ENCODE data around the gene ZNF718.

DNA sequence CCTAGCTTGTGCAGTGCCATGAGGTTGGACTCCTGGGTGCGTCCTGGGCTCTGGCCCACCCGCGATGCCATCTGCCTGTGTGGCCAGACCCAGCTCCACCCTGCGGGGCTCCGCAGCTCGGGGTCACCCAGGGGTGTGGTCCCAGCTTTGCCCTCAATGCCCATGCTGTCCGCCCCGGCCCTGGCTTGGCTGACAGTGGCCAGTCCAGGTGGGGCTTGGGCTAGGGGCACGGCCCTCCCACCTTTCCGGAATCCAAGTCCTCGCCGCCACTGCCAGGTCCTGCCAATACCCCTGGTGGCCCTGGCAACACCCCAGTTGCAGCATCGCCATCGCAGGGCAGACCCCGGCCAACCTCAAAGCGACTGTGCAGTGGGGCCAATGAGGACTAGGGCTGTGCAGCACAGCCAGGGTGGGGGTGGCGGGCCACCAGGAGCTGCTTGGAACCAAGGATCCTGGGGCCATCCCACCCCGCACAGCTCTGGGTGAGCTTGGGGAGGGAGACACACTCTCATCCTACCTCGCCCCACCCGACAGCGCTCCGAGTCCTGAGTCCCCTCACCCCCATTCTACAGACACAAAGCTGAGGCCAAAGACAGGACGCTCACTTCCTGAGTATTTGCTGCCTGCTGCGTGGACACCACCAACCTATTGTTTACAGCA lies 80.9 kb downstream of the ZNF718 start:
- TF ChIP-seq TARDBP (CRISPR knock-in tag; IDR thresholded peaks at IDR 0.05) (no peak), BHLHE40 (IDR thresholded peaks at IDR 0.05; ENCODE audit: low read length) (no peak), CTCF (CRISPR knock-in tag; IDR thresholded peaks at IDR 0.05) (no peak), ZBTB33 (CRISPR knock-in tag; IDR thresholded peaks at IDR 0.05) (no peak), ZHX1 (CRISPR knock-in tag; IDR thresholded peaks at IDR 0.05; ENCODE audit: low read depth) (no peak), YY1 (IDR thresholded peaks at IDR 0.05; ENCODE audit: insufficient read depth, insufficient replicate concordance, low read depth, low read length) (no peak), ZNF367 (CRISPR knock-in tag; IDR thresholded peaks at IDR 0.05; ENCODE audit: borderline replicate concordance) (no peak), RARA (CRISPR knock-in tag; IDR thresholded peaks at IDR 0.05) (no peak), FOXK2 (IDR thresholded peaks at IDR 0.05) (no peak), ZBTB20 (CRISPR knock-in tag; IDR thresholded peaks at IDR 0.05; ENCODE audit: borderline replicate concordance, low read depth) (no peak), ZNF674 (CRISPR knock-in tag; IDR thresholded peaks at IDR 0.05; ENCODE audit: low read depth) (no peak)
- TF ChIP-seq, protein P1, sequence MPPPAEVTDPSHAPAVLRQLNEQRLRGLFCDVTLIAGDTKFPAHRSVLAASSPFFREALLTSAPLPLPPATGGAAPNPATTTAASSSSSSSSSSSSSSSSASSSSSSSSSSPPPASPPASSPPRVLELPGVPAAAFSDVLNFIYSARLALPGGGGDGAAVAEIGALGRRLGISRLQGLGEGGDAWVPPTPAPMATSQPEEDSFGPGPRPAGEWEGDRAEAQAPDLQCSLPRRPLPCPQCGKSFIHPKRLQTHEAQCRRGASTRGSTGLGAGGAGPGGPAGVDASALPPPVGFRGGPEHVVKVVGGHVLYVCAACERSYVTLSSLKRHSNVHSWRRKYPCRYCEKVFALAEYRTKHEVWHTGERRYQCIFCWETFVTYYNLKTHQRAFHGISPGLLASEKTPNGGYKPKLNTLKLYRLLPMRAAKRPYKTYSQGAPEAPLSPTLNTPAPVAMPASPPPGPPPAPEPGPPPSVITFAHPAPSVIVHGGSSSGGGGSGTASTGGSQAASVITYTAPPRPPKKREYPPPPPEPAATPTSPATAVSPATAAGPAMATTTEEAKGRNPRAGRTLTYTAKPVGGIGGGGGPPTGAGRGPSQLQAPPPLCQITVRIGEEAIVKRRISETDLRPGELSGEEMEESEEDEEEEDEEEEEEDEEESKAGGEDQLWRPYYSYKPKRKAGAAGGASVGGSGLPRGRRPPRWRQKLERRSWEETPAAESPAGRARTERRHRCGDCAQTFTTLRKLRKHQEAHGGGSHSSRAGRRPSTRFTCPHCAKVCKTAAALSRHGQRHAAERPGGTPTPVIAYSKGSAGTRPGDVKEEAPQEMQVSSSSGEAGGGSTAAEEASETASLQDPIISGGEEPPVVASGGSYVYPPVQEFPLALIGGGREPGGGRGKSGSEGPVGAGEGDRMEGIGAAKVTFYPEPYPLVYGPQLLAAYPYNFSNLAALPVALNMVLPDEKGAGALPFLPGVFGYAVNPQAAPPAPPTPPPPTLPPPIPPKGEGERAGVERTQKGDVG (CRISPR knock-in tag; IDR thresholded peaks at IDR 0.05; ENCODE audit: borderline replicate concordance): no peak
- TF ChIP-seq, protein P2, sequence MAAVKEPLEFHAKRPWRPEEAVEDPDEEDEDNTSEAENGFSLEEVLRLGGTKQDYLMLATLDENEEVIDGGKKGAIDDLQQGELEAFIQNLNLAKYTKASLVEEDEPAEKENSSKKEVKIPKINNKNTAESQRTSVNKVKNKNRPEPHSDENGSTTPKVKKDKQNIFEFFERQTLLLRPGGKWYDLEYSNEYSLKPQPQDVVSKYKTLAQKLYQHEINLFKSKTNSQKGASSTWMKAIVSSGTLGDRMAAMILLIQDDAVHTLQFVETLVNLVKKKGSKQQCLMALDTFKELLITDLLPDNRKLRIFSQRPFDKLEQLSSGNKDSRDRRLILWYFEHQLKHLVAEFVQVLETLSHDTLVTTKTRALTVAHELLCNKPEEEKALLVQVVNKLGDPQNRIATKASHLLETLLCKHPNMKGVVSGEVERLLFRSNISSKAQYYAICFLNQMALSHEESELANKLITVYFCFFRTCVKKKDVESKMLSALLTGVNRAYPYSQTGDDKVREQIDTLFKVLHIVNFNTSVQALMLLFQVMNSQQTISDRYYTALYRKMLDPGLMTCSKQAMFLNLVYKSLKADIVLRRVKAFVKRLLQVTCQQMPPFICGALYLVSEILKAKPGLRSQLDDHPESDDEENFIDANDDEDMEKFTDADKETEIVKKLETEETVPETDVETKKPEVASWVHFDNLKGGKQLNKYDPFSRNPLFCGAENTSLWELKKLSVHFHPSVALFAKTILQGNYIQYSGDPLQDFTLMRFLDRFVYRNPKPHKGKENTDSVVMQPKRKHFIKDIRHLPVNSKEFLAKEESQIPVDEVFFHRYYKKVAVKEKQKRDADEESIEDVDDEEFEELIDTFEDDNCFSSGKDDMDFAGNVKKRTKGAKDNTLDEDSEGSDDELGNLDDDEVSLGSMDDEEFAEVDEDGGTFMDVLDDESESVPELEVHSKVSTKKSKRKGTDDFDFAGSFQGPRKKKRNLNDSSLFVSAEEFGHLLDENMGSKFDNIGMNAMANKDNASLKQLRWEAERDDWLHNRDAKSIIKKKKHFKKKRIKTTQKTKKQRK (IDR thresholded peaks at IDR 0.05; ENCODE audit: low read length): no peak
- TF ChIP-seq, protein P3, sequence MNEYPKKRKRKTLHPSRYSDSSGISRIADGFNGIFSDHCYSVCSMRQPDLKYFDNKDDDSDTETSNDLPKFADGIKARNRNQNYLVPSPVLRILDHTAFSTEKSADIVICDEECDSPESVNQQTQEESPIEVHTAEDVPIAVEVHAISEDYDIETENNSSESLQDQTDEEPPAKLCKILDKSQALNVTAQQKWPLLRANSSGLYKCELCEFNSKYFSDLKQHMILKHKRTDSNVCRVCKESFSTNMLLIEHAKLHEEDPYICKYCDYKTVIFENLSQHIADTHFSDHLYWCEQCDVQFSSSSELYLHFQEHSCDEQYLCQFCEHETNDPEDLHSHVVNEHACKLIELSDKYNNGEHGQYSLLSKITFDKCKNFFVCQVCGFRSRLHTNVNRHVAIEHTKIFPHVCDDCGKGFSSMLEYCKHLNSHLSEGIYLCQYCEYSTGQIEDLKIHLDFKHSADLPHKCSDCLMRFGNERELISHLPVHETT (CRISPR knock-in tag; conservative IDR thresholded peaks at IDR 0.05): no peak
